Measurements from ENCODE around the gene FAM118B. TPM values are rescaled to one million over a fixed set of nuclear protein-coding genes. Genes with fewer than 3 reads are reported as not detected.
A peak's percentile ranks its signal among the peaks of the same experiment; 100 is the strongest.

FAM118B gene
- total RNA-seq, 3 donors from 2014 or later: 15.9 to 18.6 (median 17.0) TPM

DNA sequence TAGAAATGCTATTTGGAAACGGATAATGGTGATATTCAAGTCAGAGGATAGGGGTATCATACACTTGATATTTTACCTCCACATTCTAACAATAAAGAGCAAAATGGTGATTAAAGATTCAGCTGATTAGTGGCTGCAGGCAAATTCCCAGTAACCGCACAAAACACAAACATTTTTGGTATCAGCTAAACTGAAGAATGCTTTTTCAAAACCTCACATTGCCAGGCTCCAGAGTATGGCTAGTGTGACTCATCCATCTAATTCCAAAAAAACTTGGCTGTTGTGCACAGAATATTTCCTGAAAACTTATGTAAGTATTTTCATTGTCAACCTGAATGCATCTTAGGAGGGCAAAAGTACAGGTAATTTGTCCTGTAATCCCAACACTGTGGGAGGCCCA, 46.2 kb downstream of the FAM118B start:
- Mint-ChIP-seq H3K36me3 (ENCODE audit: insufficient read depth) (peaks cover 18% of the 10 kb centered on the region), H3K27me3 (ENCODE audit: low read depth) (no peaks in the 10 kb centered on the region), H3K9me3 (no peaks in the 10 kb centered on the region), H3K4me1 (ENCODE audit: low read depth) (no peaks in the 10 kb centered on the region), H3K4me3 (no peak overlapping the region)
- ATAC-seq (no peak), DNase-seq (no peak)

DNA sequence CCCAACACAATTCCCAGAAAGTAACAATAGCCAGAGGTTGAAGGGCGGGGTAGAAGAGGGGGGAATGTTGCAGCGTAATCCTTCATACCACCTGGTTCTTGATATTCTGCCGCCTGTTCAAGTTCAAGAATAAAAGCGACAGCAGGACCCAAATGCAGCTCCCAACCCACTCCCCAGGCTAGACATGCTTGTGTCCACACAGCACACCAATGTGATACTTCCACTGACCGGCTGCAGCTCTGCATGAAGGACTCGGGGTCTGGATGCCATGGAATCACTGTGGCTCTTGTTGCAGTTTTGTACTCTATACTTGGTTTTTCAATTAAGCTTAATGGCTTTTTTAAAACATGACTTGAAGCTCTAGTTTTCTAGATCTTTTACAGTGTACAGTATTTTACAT, 50.6 kb downstream of the FAM118B start:
- H3K4me1 Mint-ChIP-seq (ENCODE audit: low read depth): peaks cover 15% of the 10 kb centered on the region
- no peak overlapping the region for H3K4me3 Mint-ChIP-seq
- no peak for DNase-seq
- no peaks in the 10 kb centered on the region for H3K9me3 Mint-ChIP-seq
- H3K27me3 Mint-ChIP-seq (ENCODE audit: low read depth): no peaks in the 10 kb centered on the region
- peaks cover 53% of the 10 kb centered on the region for H3K36me3 Mint-ChIP-seq (ENCODE audit: insufficient read depth)
- no peak for ATAC-seq

DNA sequence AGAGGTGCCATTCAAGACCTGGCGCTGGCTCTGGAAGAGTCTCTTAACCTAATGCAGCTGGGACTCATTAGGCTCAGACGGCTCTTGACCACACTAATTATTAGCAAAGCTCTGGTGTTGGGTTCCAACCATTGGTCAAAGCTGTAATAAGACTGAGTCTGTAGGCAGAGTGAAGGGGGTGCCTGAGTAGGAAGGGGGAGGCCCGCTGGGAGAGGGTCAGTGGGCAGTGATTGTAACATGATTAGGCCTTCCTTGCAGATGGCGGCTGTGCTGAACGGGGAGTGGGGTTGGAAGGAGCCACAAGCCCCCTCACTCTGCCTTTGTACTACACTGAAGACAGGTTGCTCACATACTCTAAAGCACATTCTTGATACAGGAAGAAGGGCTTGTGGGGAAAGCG, 51.9 kb downstream of the FAM118B start:
- ATAC-seq (no peak), DNase-seq (no peak)
- Mint-ChIP-seq H3K36me3 (ENCODE audit: insufficient read depth) (peaks cover 57% of the 10 kb centered on the region), H3K4me1 (ENCODE audit: low read depth) (peaks cover 24% of the 10 kb centered on the region), H3K9me3 (no peaks in the 10 kb centered on the region), H3K27me3 (ENCODE audit: low read depth) (no peaks in the 10 kb centered on the region), H3K4me3 (no peak overlapping the region)

DNA sequence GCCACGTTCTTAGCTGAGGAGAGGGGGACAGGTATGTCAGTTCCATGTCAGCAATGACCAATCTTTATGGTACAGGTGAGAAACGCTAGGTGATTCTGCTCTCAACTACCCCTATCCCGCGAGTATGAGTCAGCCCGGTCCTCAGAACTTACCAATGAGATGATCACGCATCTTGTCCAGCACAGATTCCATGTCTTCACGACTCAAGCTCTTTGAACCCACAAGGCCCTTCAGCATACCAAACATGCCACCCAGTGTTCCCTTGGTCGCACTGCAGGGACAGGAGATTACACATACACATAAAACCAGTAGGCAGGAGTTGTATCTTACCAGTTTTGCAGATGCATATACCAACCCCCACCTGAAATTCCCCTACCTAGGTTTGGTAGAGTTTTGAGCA, 54.2 kb downstream of the FAM118B start:
- H3K9me3 Mint-ChIP-seq: no peaks in the 10 kb centered on the region
- peaks cover 35% of the 10 kb centered on the region for H3K4me1 Mint-ChIP-seq (ENCODE audit: low read depth)
- no peaks in the 10 kb centered on the region for H3K27me3 Mint-ChIP-seq (ENCODE audit: low read depth)
- H3K36me3 Mint-ChIP-seq (ENCODE audit: insufficient read depth): peaks cover 54% of the 10 kb centered on the region
- H3K4me3 Mint-ChIP-seq: no peak overlapping the region
- DNase-seq: no peak
- ATAC-seq: no peak

DNA sequence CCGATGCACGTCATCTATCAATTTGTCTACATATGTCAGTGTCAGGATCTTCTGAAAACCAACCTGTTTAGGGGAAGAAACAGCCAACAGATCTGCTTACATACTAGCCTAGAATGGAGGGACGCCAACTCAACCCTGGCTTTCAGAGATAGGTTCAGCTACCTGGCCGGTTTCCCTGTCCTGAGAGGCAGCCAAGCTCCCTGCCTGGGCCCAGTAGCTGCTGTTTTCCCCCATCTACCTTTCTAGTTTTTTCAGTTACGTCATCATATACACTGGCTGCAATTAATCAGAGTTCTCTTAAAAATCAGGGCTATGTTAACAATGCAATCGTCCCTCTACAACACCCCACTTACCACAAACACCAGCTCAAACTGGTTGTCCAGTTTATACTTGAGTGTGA, 56.1 kb downstream of the FAM118B start:
- Mint-ChIP-seq H3K9me3 (no peaks in the 10 kb centered on the region), H3K36me3 (ENCODE audit: insufficient read depth) (peaks cover 47% of the 10 kb centered on the region), H3K27me3 (ENCODE audit: low read depth) (no peaks in the 10 kb centered on the region), H3K4me1 (ENCODE audit: low read depth) (peaks cover 38% of the 10 kb centered on the region), H3K4me3 (peak overlapping the region; percentile 99)
- DNase-seq: no peak
- ATAC-seq: no peak

DNA sequence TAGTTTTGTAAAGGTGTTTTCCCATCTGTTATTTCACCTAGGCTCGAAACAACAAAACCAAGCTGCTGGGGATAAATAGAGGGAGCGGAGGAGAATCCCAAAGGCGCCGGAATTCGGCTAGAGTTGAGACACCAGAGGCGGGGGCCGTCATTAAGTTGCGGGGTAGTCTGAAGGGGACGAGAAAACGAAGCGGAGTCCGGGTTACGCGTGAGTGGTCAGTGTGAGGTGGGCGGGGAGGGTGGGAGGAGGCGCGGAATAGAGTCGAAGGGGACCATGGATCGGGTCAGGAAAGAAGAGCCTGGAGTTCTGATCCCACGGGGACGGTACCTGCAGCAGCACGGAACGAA, 56.8 kb downstream of the FAM118B start:
- H3K4me3 Mint-ChIP-seq: peak overlapping the region; percentile 99
- ATAC-seq: peak; percentile 0 to 1

DNA sequence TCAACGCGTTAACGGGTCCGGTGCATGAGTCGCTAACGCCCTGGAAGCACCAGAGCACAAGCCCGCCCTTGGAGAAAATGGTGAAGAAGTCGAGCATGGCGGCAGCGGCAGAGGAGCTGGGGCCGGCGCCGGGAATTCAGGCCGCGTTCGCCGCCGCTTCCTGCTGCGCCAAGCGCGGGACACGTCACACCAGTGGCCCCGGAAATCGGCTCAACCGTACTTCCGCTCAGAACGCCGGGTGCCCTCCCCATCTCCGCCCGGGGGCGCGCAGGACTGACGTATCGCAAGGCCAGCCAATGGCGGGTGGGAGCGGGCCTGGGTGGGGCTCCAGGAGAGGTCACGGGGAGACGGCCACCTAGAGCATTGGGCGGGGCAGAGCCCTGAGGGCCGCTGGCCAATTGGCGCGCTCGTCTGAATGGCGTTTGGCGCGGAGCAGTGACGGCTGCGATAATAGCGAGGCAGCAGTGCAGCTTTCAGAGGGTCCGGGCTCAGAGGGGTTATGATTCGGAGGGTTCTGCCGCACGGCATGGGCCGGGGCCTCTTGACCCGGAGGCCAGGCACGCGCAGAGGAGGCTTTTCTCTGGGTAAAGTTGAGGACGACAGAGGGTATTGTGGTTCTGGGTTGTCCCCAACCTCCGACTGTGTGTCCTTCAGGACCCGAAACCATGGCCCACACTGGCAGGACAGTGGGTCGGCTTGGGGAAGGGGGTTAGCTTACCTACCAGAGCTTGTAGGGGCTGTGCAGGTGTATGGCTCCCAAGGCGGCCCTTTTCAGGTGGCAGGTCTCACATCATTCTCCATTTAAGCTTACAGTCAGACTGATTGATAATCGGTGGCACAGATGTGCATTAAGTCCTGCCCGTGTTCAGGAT, 57.4 kb downstream of the FAM118B start, which contains the start of the genes FOXRED1 and SRPRA:
Gene FOXRED1 (plus strand): TSS at position 447 of the 872 bp plus-strand sequence. CDS start 53 bp downstream, at position 500.
Gene SRPRA (minus strand): TSS at position 188 of the 872 bp plus-strand sequence. CDS start 91 bp downstream, at position 97.
- Mint-ChIP-seq H3K27me3 (ENCODE audit: low read depth) (no peaks in the 10 kb centered on the region), H3K4me3 (peak within 1 kb of the TSS; percentile 99), H3K9me3 (no peaks in the 10 kb centered on the region), H3K36me3 (ENCODE audit: insufficient read depth) (peaks cover 40% of the 10 kb centered on the region), H3K4me1 (ENCODE audit: low read depth) (peaks cover 38% of the 10 kb centered on the region)
- peak; percentile 100 for DNase-seq
- ATAC-seq: peak; percentile 99

More for the DNA sequence above, 56.8 kb downstream of the FAM118B start:
- DNase-seq: no peak
- no peaks in the 10 kb centered on the region for H3K27me3 Mint-ChIP-seq (ENCODE audit: low read depth)
- H3K9me3 Mint-ChIP-seq: no peaks in the 10 kb centered on the region
- peaks cover 38% of the 10 kb centered on the region for H3K4me1 Mint-ChIP-seq (ENCODE audit: low read depth)
- peaks cover 45% of the 10 kb centered on the region for H3K36me3 Mint-ChIP-seq (ENCODE audit: insufficient read depth)

DNA sequence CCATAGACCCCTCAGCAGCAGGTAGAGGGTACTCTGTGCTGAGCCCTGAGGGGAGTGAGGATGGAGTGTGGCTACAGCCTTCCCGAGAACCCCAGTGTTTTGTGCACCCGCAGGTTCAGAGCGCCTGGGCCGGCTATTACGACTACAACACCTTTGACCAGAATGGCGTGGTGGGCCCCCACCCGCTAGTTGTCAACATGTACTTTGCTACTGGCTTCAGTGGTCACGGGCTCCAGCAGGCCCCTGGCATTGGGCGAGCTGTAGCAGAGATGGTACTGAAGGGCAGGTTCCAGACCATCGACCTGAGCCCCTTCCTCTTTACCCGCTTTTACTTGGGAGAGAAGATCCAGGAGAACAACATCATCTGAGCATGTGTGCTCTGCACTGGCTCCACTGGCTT, 65.7 kb downstream of the FAM118B start:
- peaks cover 19% of the 10 kb centered on the region for H3K4me1 Mint-ChIP-seq (ENCODE audit: low read depth)
- no peaks in the 10 kb centered on the region for H3K9me3 Mint-ChIP-seq
- ATAC-seq (no peak), DNase-seq (no peak)
- H3K4me3 Mint-ChIP-seq: no peak overlapping the region
- H3K27me3 Mint-ChIP-seq (ENCODE audit: low read depth): no peaks in the 10 kb centered on the region
- H3K36me3 Mint-ChIP-seq (ENCODE audit: insufficient read depth): peaks cover 14% of the 10 kb centered on the region

DNA sequence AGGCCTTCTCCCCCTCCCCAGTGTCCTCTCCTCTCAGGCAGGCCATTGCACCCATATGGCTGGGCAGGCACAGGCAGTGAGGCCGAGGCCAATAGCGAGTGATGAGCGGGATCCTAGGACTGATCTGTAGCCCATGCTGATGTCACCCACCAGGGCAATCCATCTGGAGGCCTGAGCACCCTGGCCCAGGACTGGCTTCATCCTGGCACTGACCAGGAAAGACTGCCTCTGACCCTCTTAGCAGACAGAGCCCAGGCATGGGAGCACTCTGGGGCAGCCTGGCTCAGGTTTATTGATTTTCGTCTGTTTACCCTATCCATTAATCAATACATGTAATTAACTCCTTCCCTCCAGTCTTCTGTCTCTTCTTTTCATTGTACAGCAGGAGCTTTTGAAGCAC, 66.2 kb downstream of the FAM118B start:
- H3K36me3 Mint-ChIP-seq (ENCODE audit: insufficient read depth): peaks cover 14% of the 10 kb centered on the region

DNA sequence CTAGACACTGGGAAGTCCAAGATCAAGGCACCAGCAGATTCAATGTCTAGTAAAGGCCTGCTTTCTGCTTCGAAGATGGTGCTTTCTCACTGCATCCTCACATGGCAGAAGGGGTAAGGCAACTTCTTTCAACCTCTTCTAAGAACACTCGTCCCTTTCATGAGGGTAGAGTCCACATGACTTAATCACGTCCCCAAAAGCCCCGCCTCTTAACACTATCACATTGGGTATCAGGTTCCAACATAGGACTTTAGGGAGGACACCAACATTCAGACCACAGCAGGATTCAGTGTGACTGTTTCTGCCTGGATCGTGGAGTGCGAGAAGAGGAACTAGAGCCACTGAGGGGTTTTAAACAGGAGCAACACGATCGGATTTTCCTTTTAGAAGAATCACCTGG, 67.6 kb downstream of the FAM118B start:
- DNase-seq (no peak), ATAC-seq (no peak)
- H3K27me3 Mint-ChIP-seq (ENCODE audit: low read depth): no peaks in the 10 kb centered on the region
- H3K4me3 Mint-ChIP-seq: no peak overlapping the region
- peaks cover 30% of the 10 kb centered on the region for H3K4me1 Mint-ChIP-seq (ENCODE audit: low read depth)
- no peaks in the 10 kb centered on the region for H3K9me3 Mint-ChIP-seq
- H3K36me3 Mint-ChIP-seq (ENCODE audit: insufficient read depth): peaks cover 8% of the 10 kb centered on the region

More for the DNA sequence above, 66.2 kb downstream of the FAM118B start:
- Mint-ChIP-seq H3K4me1 (ENCODE audit: low read depth) (peaks cover 22% of the 10 kb centered on the region), H3K9me3 (no peaks in the 10 kb centered on the region), H3K27me3 (ENCODE audit: low read depth) (no peaks in the 10 kb centered on the region), H3K4me3 (no peak overlapping the region)
- no peak for ATAC-seq
- DNase-seq: no peak

DNA sequence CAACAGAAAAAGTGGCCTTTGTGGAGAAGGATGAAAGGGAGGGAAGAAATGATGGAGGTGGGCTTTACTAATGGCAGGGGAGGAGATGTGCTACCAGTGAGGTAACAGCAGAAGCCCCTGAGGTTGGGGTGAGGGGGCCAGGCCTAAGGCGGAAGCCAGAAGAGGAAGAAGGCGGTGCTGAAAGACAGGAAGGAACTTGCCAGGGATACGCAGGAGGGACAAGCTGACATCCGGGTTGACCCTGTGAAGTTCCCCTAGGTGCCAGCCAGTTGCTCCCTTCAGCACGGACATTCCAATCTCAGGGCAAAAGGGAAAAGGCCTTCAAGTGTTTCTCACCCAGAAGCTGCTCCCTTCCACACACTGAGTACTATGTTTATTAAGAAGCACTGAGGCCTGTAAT, 69.0 kb downstream of the FAM118B start:
- Mint-ChIP-seq H3K9me3 (no peaks in the 10 kb centered on the region), H3K4me1 (ENCODE audit: low read depth) (peaks cover 43% of the 10 kb centered on the region), H3K4me3 (peak overlapping the region; percentile 45), H3K36me3 (ENCODE audit: insufficient read depth) (peaks cover 5% of the 10 kb centered on the region), H3K27me3 (ENCODE audit: low read depth) (no peaks in the 10 kb centered on the region)
- ATAC-seq (no peak), DNase-seq (no peak)

DNA sequence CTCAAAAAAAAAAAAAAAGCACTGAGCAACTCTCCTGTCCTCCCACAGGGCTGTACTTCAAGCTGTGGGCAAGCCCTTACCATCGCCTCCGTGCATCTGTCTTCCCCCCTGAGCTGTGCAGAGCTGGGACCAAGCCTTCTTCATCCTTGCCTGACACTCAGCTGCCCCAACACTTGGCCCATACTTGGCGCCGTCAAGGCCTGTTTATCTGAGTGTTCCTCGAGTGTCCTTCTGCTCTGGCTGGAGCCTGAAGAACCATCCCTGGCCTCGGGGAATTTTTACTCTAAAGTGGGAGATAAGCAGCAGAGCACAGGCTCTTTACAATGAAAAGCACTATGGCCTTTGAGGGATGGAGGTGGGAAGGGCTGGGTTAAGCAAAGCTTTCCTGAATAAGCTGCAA, 69.7 kb downstream of the FAM118B start:
- ATAC-seq (no peak), DNase-seq (no peak)
- H3K4me1 Mint-ChIP-seq (ENCODE audit: low read depth): peaks cover 44% of the 10 kb centered on the region
- peak overlapping the region; percentile 89 for H3K4me3 Mint-ChIP-seq
- H3K9me3 Mint-ChIP-seq: no peaks in the 10 kb centered on the region
- peaks cover 3% of the 10 kb centered on the region for H3K36me3 Mint-ChIP-seq (ENCODE audit: insufficient read depth)
- no peaks in the 10 kb centered on the region for H3K27me3 Mint-ChIP-seq (ENCODE audit: low read depth)

DNA sequence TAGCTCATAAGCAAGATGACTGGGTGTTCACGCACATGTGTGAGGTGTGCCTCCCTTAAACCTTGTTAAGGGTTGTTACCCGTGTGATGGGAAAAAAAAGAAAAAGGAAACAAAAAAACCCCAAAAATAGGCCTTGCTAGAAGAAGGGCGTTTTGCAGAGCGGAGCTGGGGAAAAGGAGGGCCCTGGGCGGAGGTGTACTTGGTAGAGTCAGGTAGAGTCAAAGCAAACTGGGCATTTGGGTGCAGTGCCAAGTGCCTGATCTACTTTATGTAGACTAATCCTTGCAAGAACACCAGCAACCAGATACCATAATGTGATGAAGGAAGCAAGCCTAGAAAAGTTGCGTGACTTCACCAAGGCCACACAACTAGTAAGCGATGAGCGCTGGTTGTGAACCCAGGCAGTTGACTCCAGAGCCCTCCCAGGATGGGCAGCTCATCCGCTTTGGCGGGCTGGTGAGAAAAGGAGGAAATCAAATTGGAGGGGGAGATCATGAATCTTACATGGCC, 70.1 kb downstream of the FAM118B start:
- H3K9me3 Mint-ChIP-seq: no peaks in the 10 kb centered on the region
- ATAC-seq (no peak), DNase-seq (no peak)
- peak overlapping the region; percentile 89 for H3K4me3 Mint-ChIP-seq
- no peaks in the 10 kb centered on the region for H3K27me3 Mint-ChIP-seq (ENCODE audit: low read depth)
- H3K4me1 Mint-ChIP-seq (ENCODE audit: low read depth): peaks cover 44% of the 10 kb centered on the region
- H3K36me3 Mint-ChIP-seq (ENCODE audit: insufficient read depth): peaks cover 3% of the 10 kb centered on the region

DNA sequence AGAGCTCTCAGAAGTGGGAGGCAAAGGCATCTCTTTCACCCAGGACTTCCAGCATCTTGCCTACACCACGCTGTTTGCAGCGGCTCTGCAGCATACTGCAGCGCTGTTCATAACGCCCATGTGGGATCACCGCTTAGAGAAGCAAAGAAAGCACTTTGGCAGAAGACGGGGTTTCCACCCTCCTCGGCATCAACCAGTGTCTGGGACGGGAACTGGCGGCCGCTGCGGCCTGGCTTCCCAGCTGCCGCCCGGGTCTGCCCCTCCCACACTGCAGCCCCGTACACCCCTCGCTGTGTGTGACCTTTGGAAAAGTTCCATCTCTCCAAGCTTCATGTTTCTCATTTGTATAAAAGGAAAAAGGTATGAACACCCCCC, 70.8 kb downstream of the FAM118B start:
- no peaks in the 10 kb centered on the region for H3K9me3 Mint-ChIP-seq
- H3K36me3 Mint-ChIP-seq (ENCODE audit: insufficient read depth): peaks cover 6% of the 10 kb centered on the region
- ATAC-seq (peak; percentile 38 to 39), DNase-seq (peak; percentile 35)
- H3K4me1 Mint-ChIP-seq (ENCODE audit: low read depth): peaks cover 47% of the 10 kb centered on the region
- H3K4me3 Mint-ChIP-seq: peak overlapping the region; percentile 89
- H3K27me3 Mint-ChIP-seq (ENCODE audit: low read depth): no peaks in the 10 kb centered on the region

Measured in activated T-cell treated with anti-CD3 and anti-CD28 coated beads, Interleukin-2, amount 50 U/mL, for 4 hours (primary cell).